Dendritic cell treated with granulocyte-macrophage colony-stimulating factor and Interleukin-4, amounts not matched to agents 40 ng/mL and 50 ng/mL, for 4 days (primary cell): Measurements from ENCODE around the gene CLEC18C.
"Not testable (repeated sequence)": the region's sequence is repeated elsewhere in the genome, so short reads cannot be mapped to it uniquely, and the experiment has no call there.

Experiments
- H3K27ac Mint-ChIP-seq: one replicate; pipeline ENCODE4 v1.8.0; 2022; ENCODE audit warnings: mild to moderate bottlenecking, mixed read lengths
- H3K27me3 Mint-ChIP-seq: one replicate; pipeline ENCODE4 v1.8.0; 2022; ENCODE audit warnings: mild to moderate bottlenecking, mixed read lengths
- H3K36me3 Mint-ChIP-seq: one replicate; pipeline ENCODE4 v1.8.0; 2022; ENCODE audit warnings: low read depth, mixed read lengths
- H3K4me1 Mint-ChIP-seq: one replicate; pipeline ENCODE4 v1.8.0; 2022; ENCODE audit warnings: low read depth, mixed read lengths
- H3K4me3 Mint-ChIP-seq: one replicate; pipeline ENCODE4 v1.8.0; 2022; ENCODE audit warnings: mild to moderate bottlenecking, moderate library complexity, mixed read lengths
- H3K9me3 Mint-ChIP-seq: one replicate; pipeline ENCODE4 v1.8.0; 2022; ENCODE audit warnings: mixed read lengths
- intact Hi-C: fragments of 100-400 bp; cut with micrococcal nuclease; formaldehyde crosslinking; loops from one replicate; pipeline ENCODE4 v1.15.0; 2022

The CLEC18C gene

GRCh38 chr16:70152578-70153302 lies 20.8 kb upstream of the CLEC18C start:
- Mint-ChIP-seq H3K9me3 (no peaks in the 10 kb centered on the region), H3K36me3 (no peaks in the 10 kb centered on the region), H3K4me1 (no peaks in the 10 kb centered on the region), H3K4me3 (no peak overlapping the region), H3K27me3 (no peaks in the 10 kb centered on the region), H3K27ac (no peak overlapping the region)
- intact Hi-C loops: no loop called here

GRCh38 chr16:70154736-70155135 lies 18.9 kb upstream of the CLEC18C start:
- H3K9me3 Mint-ChIP-seq, H3K36me3 Mint-ChIP-seq, intact Hi-C loops, H3K27me3 Mint-ChIP-seq, H3K4me1 Mint-ChIP-seq, H3K4me3 Mint-ChIP-seq, H3K27ac Mint-ChIP-seq: not testable (repeated sequence)

GRCh38 chr16:70156207-70156978 lies 17.2 kb upstream of the CLEC18C start:
- H3K27me3 Mint-ChIP-seq: no peaks in the 10 kb centered on the region
- no peak overlapping the region for H3K4me3 Mint-ChIP-seq
- intact Hi-C loops: no loop called here
- no peaks in the 10 kb centered on the region for H3K4me1 Mint-ChIP-seq
- H3K36me3 Mint-ChIP-seq: no peaks in the 10 kb centered on the region
- H3K27ac Mint-ChIP-seq: no peak overlapping the region
- H3K9me3 Mint-ChIP-seq: no peaks in the 10 kb centered on the region

- H3K27ac Mint-ChIP-seq: no peak overlapping the region
- intact Hi-C loops: no loop called here
- H3K4me3 Mint-ChIP-seq: no peak overlapping the region
- no peaks in the 10 kb centered on the region for H3K4me1 Mint-ChIP-seq
- no peaks in the 10 kb centered on the region for H3K27me3 Mint-ChIP-seq
- no peaks in the 10 kb centered on the region for H3K36me3 Mint-ChIP-seq
- H3K9me3 Mint-ChIP-seq: no peaks in the 10 kb centered on the region
These were observed 16.5 kb upstream of the CLEC18C start for GRCh38 chr16:70157105-70157476.

- Mint-ChIP-seq H3K27me3 (no peaks in the 10 kb centered on the region), H3K27ac (no peak overlapping the region), H3K4me1 (no peaks in the 10 kb centered on the region), H3K4me3 (no peak overlapping the region), H3K9me3 (no peaks in the 10 kb centered on the region), H3K36me3 (no peaks in the 10 kb centered on the region)
- intact Hi-C loops: no loop called here
These were observed 15.9 kb upstream of the CLEC18C start for GRCh38 chr16:70157477-70158260.

- no peaks in the 10 kb centered on the region for H3K36me3 Mint-ChIP-seq
- no peaks in the 10 kb centered on the region for H3K4me1 Mint-ChIP-seq
- intact Hi-C loops: no loop called here
- H3K27me3 Mint-ChIP-seq: no peaks in the 10 kb centered on the region
- H3K4me3 Mint-ChIP-seq: no peak overlapping the region
- no peak overlapping the region for H3K27ac Mint-ChIP-seq
- H3K9me3 Mint-ChIP-seq: no peaks in the 10 kb centered on the region
These were observed 15.2 kb upstream of the CLEC18C start for GRCh38 chr16:70158261-70158939.

GRCh38 chr16:70159355-70160348 lies 13.9 kb upstream of the CLEC18C start:
- H3K4me3 Mint-ChIP-seq: no peak overlapping the region

GRCh38 chr16:70160388-70160787 lies 13.2 kb upstream of the CLEC18C start:
- Mint-ChIP-seq H3K4me3 (no peak overlapping the region), H3K27me3 (peaks cover 3% of the 10 kb centered on the region), H3K36me3 (no peaks in the 10 kb centered on the region), H3K27ac (no peak overlapping the region), H3K4me1 (peaks cover 5% of the 10 kb centered on the region), H3K9me3 (no peaks in the 10 kb centered on the region)
- intact Hi-C loops: loop anchor here (10.0 kb wide), 1 partner anchor 104 kb away; no protein-coding TSS in a partner anchor

More at GRCh38 chr16:70159355-70160348, 13.9 kb upstream of the CLEC18C start:
- Mint-ChIP-seq H3K9me3 (no peaks in the 10 kb centered on the region), H3K27ac (no peak overlapping the region), H3K36me3 (no peaks in the 10 kb centered on the region), H3K27me3 (no peaks in the 10 kb centered on the region), H3K4me1 (no peaks in the 10 kb centered on the region)
- intact Hi-C loops: loop anchor here (10.0 kb wide), 1 partner anchor 105 kb away; no protein-coding TSS in a partner anchor

- intact Hi-C loops: loop anchor here (10.0 kb wide), 1 partner anchor 104 kb away; no protein-coding TSS in a partner anchor
- Mint-ChIP-seq H3K27me3 (peaks cover 3% of the 10 kb centered on the region), H3K27ac (no peak overlapping the region), H3K9me3 (no peaks in the 10 kb centered on the region), H3K4me1 (peaks cover 5% of the 10 kb centered on the region), H3K4me3 (no peak overlapping the region), H3K36me3 (no peaks in the 10 kb centered on the region)
These were observed 12.8 kb upstream of the CLEC18C start for GRCh38 chr16:70160821-70161220.

GRCh38 chr16:70161350-70161749 lies 12.2 kb upstream of the CLEC18C start:
- peaks cover 5% of the 10 kb centered on the region for H3K4me1 Mint-ChIP-seq
- H3K36me3 Mint-ChIP-seq: no peaks in the 10 kb centered on the region
- no peak overlapping the region for H3K4me3 Mint-ChIP-seq
- H3K9me3 Mint-ChIP-seq: no peaks in the 10 kb centered on the region
- peaks cover 3% of the 10 kb centered on the region for H3K27me3 Mint-ChIP-seq
- intact Hi-C loops: loop anchor here (10.0 kb wide), 1 partner anchor 103 kb away; no protein-coding TSS in a partner anchor
- H3K27ac Mint-ChIP-seq: no peak overlapping the region

GRCh38 chr16:70162041-70162451 lies 11.5 kb upstream of the CLEC18C start:
- Mint-ChIP-seq H3K9me3 (no peaks in the 10 kb centered on the region), H3K36me3 (no peaks in the 10 kb centered on the region), H3K27ac (no peak overlapping the region), H3K4me3 (no peak overlapping the region), H3K4me1 (peaks cover 5% of the 10 kb centered on the region), H3K27me3 (peaks cover 3% of the 10 kb centered on the region)
- intact Hi-C loops: loop anchor here (10.0 kb wide), 1 partner anchor 103 kb away; no protein-coding TSS in a partner anchor

- H3K4me1 Mint-ChIP-seq: peaks cover 5% of the 10 kb centered on the region
- intact Hi-C loops: loop anchor here (10.0 kb wide), 1 partner anchor 101 kb away; no protein-coding TSS in a partner anchor
- H3K9me3 Mint-ChIP-seq: no peaks in the 10 kb centered on the region
- peaks cover 3% of the 10 kb centered on the region for H3K27me3 Mint-ChIP-seq
- no peak overlapping the region for H3K27ac Mint-ChIP-seq
- no peaks in the 10 kb centered on the region for H3K36me3 Mint-ChIP-seq
- H3K4me3 Mint-ChIP-seq: no peak overlapping the region
These were observed 10.0 kb upstream of the CLEC18C start for GRCh38 chr16:70163596-70163995.
